IMR-90 (cell line): ENCODE data around the gene MDFI.

Experiments
- CEBPB ChIP-seq: IDR thresholded peaks from 2 replicates; pipeline ENCODE4 v1.6.1; 2012; ENCODE audit warnings: low read depth, low read length, improper control_type of control experiment
- FOS ChIP-seq: fragments of 150-350 bp; IDR thresholded peaks from 2 replicates; pipeline ENCODE4 v1.6.1; 2016; ENCODE audit warnings: low read depth, low read length
- MAFK ChIP-seq: IDR thresholded peaks from 2 replicates; pipeline ENCODE4 v1.6.1; 2012; ENCODE audit warnings: low read depth, low read length, improper control_type of control experiment
- MAZ ChIP-seq: IDR thresholded peaks from 2 replicates; pipeline ENCODE4 v1.6.1; 2012; ENCODE audit warnings: low read depth, mild to moderate bottlenecking, low read length, improper control_type of control experiment, moderate library complexity, borderline replicate concordance
- MXI1 ChIP-seq: IDR thresholded peaks from 2 replicates; pipeline ENCODE4 v1.6.1; 2012; ENCODE audit warnings: low read depth, mild to moderate bottlenecking, low read length, moderate library complexity, borderline replicate concordance
- POLR2A ChIP-seq: IDR thresholded peaks from 2 replicates; pipeline ENCODE4 v1.6.1; 2012; ENCODE audit warnings: mild to moderate bottlenecking, low read depth, low read length
- SMC3 ChIP-seq: fragments of 150-350 bp; IDR thresholded peaks from 2 replicates; pipeline ENCODE4 v1.6.1; 2016; ENCODE audit warnings: low read depth, mild to moderate bottlenecking, antibody characterized with exemption, low read length, moderate library complexity
- TF ChIP-seq, protein P1 (sequence below): conservative IDR thresholded peaks from 2 replicates; pipeline ENCODE4 v1.5.1; 2012; ENCODE audit warnings: mild to moderate bottlenecking, low read depth, low read length, improper control_type of control experiment
- TF ChIP-seq, protein P2 (sequence below): fragments of 150-350 bp; IDR thresholded peaks from 2 replicates; pipeline ENCODE4 v1.6.1; 2017; ENCODE audit warnings: mild to moderate bottlenecking, antibody characterized with exemption, low read length, low read depth

DNA sequence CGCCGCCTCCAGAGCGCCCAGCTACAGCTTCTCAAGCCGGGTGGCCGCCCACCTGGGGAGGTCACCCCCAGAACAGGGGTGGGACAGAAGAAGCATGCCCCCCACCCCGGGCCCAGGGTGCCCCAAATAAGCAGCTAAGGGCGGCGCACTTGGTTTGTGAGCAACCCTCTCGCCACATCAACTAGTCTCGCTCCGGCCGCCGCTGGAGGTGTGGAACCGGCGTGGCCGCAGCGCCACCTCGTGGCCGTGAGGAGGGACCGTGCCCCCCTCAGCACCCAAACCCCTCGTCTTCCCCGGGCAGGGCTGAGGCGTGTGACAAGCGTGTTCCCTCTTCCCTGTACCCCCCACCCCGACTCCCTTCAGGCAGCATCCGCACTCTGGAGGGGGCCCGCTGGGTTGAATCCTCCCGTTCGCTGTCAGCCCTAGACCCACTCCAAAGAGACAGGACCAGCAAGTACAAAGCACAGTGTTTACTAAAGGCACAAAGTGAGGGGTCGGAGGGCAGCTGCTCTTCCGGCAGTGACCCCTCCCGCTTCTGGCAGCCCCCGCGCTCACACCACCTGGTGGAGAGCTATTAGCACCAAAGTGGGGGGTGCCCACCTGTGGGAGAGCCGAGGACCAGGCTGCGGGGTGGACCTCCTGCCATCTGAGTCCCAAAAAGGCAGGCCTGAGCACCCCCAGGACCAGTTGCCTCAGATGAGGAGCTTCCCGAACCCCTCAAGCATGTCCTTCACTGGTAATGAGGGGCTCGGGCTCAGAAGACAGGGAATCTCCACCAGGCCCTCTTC, 45.4 kb downstream of the MDFI start:
- TF ChIP-seq CEBPB = no peak
- TF ChIP-seq, protein P1, sequence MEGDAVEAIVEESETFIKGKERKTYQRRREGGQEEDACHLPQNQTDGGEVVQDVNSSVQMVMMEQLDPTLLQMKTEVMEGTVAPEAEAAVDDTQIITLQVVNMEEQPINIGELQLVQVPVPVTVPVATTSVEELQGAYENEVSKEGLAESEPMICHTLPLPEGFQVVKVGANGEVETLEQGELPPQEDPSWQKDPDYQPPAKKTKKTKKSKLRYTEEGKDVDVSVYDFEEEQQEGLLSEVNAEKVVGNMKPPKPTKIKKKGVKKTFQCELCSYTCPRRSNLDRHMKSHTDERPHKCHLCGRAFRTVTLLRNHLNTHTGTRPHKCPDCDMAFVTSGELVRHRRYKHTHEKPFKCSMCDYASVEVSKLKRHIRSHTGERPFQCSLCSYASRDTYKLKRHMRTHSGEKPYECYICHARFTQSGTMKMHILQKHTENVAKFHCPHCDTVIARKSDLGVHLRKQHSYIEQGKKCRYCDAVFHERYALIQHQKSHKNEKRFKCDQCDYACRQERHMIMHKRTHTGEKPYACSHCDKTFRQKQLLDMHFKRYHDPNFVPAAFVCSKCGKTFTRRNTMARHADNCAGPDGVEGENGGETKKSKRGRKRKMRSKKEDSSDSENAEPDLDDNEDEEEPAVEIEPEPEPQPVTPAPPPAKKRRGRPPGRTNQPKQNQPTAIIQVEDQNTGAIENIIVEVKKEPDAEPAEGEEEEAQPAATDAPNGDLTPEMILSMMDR = peak; percentile 91
- TF ChIP-seq MXI1 = no peak
- peak; percentile 36; the same call in 1 of the 2 replicates for TF ChIP-seq POLR2A
- TF ChIP-seq SMC3 = peak; percentile 87
- TF ChIP-seq, protein P2, sequence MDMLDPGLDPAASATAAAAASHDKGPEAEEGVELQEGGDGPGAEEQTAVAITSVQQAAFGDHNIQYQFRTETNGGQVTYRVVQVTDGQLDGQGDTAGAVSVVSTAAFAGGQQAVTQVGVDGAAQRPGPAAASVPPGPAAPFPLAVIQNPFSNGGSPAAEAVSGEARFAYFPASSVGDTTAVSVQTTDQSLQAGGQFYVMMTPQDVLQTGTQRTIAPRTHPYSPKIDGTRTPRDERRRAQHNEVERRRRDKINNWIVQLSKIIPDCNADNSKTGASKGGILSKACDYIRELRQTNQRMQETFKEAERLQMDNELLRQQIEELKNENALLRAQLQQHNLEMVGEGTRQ = no peak
- TF ChIP-seq FOS = no peak
- TF ChIP-seq MAFK = no peak
- peak; percentile 69; the same call in 1 of the 2 replicates for TF ChIP-seq MAZ
